CD4-positive, alpha-beta T cell treated with Interleukin-17A for 1 hour (primary cell): Measurements from ENCODE around the gene CD74.

Experiments used
- DNase-seq: peaks from one replicate; pipeline ENCODE4 v3.0.0-alpha.2; 2020

Gene CD74

DNA sequence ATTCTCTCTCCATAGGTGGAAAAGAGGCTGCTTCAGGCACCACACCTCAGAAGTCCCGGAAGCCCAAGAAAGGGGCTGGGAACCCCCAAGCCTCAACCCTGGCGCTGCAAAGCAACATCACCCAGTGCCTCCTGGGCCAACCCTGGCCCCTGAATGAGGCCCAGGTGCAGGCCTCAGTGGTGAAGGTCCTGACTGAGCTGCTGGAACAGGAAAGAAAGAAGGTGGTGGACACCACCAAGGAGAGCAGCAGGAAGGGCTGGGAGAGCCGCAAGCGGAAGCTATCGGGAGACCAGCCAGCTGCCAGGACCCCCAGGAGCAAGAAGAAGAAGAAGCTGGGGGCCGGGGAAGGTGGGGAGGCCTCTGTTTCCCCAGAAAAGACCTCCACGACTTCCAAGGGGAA is 16.4 kb downstream of the CD74 start:
- DNase-seq: no peak

DNA sequence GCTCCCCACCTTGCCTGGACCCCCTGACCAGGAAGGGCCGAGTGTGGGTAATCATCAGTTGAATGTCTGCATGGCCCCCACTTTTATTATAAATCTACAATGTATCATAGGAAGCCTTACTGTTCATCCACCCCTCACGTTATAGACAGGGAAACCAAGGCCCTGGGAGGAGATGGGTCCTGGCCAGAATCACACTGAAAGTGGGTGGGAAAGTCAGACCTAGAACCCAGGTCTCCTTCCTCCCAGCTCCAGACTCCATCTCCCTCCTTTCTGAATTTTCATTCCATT is 17.1 kb downstream of the CD74 start:
- no peak for DNase-seq

DNA sequence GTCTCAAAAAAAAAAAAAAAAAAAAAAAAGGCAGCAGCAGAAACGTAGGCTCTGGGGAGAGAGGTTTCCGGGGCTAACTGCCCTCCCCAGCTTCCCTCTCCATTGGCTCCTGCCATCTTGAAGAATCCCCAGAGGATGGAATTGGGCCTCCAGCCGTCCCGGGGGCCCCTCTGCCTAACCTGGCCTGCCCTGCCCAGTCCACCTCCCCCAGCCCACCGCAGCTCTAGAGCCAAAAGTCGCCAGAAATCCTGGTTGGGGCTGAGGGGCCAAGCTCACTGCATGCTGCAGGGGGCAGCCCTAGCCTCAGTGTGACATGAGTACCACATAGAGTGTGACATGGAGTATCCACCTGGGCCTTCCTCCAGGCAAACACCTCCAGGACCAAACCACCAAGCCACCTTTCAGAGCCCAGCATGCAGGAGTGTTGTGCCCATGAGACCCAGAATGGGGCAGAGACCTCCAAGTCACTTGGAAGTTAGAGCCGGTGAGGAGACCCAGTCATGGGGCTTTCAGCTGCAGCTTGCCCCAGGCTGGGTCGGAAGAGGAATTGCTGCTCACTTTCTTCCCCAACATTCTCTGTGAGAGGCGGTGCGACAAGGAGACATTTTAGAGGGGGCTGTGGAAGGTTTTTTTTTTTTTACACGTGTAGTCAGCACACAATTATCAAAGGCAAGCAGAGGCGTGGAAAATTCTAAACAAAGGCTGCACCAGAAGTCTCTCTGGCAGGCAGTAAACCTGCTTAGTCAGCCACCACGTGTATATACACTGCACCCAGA is 17.6 kb downstream of the CD74 start:
- no peak for DNase-seq

DNA sequence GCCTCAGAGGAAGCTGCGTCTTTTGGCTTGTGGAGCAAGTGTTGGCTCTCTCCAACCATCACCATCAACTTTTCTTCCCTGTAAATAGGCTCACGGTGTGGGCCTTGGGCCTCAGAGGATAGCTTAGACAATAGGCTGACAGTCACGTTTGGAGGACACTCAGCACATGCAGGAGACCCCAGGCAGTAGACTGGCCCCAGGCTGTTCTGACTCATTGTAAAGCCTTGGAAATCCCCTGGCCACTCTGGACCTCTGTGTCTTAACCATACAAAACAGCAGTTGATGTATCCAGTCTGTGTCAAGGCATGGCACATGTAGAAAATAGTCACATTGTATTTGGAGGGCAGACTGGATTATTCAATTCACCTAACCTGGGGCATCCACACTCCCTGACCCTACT is 18.6 kb downstream of the CD74 start:
- no peak for DNase-seq

DNA sequence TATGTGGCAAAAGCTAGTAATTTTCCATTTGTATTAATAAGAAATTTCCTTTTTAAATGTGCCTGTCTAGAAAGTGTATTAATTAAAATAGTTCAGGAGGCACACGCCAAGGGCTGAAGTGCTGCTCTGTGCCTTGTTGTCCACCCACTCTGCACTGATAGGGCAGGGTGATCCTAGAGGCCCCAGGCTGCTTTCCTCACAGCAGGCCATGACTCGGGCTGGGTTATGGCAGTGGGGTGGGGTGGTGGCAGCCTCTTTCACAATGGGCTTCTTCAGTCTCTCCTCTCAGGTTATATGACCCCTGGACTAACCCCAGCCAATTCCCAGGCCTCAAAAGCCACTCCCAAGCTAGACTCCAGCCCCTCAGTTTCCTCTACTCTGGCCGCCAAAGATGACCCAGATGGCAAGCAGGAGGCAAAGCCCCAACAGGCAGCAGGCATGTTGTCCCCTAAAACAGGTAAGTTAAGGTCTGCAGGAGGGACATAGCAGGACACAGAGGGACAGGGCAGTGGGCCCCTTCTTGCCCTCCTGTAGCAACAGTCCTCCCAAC is 19.5 kb downstream of the CD74 start:
- no peak for DNase-seq

DNA sequence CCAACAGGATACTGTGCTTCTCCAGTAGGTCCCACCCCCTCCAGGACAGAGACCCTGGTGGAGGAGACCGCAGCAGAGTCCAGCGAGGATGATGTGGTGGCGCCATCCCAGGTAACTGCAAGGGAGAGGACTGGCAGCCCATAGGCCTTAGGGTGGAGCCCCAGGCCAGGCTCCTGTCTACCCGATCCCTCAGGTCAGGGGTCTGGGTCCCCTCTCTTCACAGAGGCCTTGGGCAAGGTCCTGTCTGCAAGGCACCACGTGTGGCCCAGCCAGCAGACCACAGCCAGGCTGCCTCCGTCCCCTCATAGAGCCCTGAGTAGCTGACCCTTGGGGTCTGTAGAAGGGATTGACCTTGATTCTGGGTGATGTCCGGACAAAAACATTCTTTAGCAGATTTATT is 20.0 kb downstream of the CD74 start:
- DNase-seq: no peak

DNA sequence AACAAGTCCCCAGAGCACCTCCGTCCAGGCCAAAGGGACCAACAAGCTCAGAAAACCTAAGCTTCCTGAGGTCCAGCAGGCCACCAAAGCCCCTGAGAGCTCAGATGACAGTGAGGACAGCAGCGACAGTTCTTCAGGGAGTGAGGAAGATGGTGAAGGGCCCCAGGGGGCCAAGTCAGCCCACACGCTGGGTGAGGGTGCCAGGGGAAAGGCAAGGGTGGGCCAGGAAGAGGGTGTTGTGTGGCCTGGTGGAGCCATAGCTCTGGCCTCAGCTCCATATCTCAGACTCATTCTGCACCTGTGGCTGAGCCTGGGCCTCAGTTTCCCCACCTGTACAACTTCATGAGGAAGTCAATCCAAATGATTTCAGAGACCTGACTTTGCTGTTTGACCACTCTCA is 20.7 kb downstream of the CD74 start:
- DNase-seq: no peak

DNA sequence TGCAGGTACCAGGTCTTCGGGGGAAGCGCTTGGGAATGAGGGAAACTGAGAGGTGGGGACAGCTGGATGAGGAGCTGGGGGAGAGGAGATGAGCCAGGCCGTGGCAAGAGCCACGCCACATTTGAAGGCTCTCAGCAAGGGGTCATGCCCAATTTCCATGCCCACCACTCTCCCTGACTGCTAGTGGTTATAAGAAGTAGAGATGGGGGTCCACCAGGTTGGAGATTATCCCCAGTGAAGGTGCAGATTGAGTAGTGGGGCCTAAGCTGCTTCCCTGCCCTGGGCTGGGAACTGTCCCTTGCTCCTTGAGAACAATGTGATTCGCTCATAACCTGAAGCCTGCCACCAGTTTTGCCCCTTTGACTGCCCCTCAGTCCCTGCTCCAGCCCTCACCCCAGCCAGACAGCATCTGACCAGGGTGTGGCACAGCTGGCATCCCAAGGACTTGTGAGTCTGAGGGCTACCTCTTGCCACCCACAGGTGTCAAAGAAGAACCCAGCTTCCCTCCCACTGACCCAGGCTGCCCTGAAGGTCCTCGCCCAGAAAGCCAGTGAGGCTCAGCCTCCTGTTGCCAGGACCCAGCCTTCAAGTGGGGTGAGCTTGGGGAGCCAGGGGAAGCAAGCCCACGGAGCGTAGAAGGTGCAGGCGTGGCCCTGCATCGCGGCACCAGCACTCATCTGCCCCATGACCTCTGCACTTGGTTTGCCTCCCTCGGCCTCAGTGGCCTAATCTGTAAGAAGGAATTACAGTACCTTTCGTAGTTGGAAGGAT is 21.5 kb downstream of the CD74 start:
- DNase-seq: no peak

DNA sequence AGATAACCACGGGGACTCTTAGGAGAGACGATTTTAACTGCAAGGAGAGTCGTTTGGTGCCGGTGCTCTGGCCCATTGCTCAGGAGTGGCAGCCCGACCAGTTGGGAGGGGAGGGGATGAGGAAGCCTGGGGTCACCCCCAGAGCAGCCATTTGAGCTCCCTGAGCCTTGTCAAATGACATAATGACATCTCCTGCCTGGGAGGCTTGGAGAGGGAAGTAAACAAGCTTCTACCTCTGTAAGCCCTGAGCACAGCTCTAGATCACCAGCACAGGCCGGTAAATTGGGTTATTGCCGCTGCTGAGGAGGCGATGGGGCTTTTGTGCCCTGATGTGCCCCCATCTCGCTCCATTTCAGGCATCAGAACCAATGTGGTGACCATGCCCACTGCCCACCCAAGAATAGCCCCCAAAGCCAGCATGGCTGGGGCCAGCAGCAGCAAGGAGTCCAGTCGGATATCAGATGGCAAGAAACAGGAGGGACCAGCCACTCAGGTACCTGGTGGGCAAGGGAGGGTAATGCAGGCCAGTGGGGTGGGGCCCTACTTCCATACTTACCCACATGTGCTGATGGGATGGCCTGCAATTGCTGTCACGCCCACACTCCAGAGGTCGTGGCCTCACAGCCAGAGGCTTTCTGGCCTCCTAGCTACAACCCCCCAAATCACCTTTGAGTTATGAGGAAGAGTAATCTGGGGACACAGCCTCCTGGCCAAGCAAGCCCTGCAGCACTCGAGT is 23.0 kb downstream of the CD74 start:
- DNase-seq: no peak

DNA sequence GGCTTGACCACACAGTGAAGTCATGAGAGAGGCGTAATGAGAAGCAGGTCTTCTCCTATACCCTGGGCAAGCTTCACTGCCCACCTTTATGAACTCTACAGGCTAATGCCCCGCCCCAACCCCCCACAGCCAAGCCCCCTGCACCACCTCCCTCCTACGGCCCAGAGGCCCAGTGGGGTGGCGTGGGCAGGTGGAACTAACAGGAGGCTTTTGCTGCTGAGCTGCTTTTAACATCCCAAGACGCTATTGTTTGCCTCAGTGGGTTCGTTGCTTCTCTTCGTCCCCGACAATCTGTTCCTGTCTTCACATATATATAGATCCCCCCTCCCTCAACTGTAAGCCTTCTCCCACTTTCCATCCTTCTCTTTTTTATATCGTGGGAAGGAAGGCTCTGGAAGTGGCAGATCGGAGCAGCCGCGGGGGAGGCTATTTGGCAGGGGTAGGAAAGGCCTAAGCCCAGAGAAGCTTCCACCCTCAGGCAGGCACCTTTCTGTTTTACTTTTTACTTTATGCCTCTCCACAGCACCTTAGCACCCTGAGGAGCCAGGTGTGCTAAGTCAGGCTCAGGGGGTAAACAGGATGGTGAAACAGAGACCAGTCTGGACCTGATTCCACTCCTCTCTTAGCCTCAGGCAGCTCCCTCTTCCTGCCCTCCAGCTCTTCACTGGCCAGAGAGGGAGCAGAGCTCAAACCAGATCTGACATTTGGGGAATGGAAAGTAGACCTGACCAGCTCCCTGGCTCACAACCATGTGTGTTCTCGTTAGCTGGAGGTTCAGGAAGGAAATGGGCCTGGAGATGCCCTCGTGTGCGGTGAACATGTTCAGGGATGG is 26.5 kb downstream of the CD74 start:
- DNase-seq: no peak

DNA sequence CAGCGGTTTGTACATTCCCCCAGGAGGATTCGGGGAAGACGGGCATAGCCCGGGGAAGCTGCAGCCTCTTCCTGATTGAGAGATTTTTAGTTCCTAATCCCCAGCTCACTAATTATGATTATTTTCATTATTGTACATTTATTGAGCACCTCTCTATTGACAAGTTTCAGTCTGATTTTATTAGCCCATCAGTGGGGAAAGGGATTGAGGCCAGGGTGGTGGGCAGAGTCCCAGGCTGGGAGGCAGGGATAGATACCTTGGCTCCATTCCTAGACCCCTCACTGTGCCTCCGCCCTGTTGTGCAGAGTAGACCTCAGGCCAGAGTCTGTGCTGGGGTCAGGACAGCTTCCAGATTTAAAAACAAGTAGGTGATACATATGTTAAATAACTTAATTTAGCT is 28.0 kb downstream of the CD74 start:
- DNase-seq: no peak

DNA sequence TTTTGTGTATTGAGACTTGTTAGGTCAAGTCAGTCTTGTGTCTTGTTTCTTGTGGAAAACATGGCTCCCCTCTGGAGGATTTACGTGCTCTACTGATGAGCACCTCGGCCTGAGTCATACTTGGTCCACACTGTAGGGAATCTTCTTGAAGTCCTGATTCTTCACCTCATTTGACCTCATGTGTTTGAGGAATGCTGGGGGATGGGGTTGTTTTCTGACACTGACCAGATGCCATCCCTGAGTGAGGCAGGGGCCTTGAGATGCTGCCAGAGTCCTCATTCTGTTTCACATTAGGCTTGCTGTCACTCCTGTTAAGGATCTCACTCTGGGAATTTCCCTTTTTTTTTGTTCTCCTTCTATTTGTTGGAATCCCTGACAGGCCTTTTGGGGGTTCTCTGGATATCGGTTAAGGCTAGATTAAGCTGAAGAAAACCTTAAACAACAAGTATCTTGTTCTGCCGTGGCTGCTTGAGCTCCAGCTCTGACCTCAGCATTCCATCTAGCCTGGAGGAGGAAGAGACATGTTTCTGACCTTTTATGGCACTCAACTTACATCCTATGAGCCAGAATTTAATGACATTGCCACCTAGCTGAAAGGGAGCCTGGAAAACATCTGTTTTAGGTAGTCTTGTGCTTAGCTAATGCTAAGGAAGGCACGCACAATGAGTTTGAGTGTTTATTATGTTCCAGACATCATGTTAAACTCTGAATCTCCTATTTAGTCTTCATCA is 34.6 kb downstream of the CD74 start:
- no peak for DNase-seq

DNA sequence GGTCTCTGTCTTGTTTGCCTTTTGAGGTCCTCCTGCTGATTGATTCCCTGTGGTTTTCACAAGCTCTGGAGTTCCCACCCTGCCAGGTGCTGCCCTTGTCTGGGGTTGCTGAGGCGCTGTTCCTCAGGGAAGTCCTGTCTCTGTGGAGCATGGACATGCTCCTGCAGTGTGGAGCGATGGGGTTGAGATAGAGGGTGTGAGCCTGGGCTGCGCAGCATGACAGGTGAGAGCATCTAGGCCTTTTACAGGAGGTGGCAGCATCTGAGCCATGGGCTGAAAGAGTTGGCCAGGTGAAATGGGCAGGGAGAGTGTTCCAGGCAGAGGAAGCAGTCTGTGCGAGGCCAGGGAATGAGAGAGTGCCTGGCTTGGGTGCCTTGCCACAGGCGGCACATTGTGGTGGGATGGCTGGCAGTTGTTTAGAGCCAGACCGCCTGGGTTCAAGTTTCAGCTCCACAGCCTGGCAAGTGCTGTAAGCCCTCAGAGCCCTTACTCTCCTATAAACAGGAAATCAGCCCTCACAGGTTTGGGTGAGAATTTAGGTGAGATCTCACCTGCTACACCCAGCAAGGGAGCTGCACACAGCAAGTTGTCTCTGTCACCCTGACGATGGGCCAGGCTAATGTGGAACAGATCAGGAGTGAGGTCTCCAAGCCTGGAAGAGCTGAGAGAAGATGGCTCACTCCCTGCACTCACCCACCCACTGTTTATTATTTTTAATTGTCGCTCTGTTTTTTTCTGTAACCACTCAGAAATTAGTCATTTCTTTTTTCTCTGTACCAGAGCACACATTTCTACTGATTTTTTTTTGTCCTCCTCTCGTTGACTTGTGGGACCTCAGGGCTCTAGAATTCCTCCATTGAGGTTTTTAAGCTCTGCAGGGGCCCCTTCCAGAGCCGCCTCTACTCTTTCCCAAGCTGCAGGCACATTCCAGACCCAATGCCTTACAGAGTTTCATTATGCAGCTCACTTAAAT is 35.6 kb downstream of the CD74 start:
- peak; percentile 45 for DNase-seq

DNA sequence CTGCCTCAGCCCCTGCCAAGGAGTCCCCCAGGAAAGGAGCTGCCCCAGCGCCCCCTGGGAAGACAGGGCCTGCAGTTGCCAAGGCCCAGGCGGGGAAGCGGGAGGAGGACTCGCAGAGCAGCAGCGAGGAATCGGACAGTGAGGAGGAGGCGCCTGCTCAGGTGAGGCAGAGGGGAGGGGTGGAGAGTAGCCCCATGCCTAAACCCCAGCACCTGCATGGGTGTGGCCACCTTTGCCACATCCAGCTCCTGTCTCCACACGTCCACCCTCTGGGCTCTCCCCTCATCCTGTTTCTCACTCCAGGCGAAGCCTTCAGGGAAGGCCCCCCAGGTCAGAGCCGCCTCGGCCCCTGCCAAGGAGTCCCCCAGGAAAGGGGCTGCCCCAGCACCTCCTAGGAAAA is 38.1 kb downstream of the CD74 start:
- no peak for DNase-seq

DNA sequence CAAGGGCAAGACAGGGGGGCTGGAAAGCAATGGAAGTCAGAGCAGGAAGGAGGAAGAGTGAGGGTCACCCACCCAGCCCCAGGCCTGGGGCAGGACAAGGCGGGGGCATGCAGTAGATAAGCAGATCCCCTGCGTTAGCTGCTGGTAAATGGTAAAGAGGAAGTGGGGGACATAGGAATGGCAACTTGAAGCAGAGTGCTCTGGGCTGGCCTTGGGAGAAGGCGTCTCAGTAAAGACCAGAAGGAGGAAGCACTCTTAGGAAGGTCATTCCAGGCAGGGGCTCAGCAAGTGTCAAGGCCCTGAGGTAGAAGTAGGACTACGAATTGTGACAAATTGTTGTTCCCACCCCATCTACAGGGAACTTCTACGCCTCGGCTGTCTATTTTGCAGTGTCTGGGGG is 40.1 kb downstream of the CD74 start:
- no peak for DNase-seq

DNA sequence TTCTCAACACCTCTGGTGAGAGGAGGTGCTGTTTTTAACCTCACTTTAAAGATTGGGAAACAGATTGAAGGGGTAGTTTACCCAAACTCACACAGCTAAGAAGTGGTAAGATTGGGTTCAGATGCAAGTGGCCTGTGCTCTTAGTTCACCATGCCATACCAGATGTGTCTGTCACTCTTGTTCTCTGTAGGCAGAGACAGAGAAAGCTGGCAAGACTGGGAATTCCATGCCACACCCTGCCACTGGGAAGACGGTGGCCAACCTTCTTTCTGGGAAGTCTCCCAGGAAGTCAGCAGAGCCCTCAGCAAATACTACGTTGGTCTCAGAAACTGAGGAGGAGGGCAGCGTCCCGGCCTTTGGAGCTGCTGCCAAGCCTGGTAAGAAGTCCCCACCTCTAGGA is 44.2 kb downstream of the CD74 start:
- no peak for DNase-seq

DNA sequence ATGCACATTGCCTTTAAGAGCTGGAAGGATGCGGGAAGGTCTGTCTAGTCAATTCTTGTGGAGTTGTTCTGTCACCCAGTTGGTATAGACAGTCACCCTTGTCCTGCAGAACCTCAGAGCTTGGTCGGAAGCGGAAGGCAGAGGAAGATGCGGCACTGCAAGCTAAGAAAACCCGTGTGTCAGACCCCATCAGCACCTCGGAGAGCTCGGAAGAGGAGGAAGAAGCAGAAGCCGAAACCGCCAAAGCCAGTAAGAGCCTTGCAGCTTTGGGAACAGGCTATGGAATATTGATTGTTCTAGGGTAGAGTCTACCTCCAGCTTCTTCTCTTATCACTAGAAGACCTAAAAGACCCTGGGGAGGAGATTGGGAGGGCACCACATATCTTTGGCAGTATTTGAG is 48.7 kb downstream of the CD74 start:
- no peak for DNase-seq

DNA sequence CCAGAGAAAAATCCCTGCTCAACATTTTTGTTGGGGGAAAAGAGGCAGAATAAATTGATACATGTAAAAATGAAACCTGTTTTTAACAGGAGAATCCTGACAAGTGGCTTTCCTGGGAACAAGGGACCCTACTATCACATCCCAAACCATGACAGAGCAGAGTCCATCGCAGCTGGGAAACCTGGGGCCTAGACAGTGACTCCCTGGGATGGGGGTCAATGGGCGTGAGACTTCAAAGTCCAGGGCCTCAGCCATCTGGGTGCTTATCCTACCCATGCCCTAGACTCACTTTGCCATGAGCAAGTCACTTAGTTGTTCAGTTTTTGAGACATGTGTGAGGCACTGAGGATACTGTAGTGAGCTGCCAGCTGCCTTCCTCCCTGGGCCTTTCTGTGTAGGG is 49.5 kb downstream of the CD74 start:
- no peak for DNase-seq

DNA sequence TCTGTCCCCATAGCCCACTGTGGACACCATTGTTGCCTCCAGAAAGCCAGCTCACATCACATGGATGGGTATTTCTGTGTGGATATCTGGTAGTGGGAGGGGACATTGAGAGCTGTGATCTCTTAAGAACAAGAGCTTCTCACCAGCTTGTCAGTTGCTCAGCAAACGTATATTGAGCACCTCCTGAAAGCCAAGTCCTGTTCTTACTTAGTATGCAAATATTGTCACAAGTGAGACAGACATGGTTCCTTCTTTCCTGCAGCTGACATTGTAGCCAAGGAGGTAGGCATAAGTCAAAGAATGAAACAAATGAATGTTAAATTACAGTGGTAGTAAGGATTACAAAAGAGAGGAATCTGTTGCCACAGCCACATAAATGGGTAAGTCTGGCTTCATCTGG is 51.4 kb downstream of the CD74 start:
- no peak for DNase-seq

DNA sequence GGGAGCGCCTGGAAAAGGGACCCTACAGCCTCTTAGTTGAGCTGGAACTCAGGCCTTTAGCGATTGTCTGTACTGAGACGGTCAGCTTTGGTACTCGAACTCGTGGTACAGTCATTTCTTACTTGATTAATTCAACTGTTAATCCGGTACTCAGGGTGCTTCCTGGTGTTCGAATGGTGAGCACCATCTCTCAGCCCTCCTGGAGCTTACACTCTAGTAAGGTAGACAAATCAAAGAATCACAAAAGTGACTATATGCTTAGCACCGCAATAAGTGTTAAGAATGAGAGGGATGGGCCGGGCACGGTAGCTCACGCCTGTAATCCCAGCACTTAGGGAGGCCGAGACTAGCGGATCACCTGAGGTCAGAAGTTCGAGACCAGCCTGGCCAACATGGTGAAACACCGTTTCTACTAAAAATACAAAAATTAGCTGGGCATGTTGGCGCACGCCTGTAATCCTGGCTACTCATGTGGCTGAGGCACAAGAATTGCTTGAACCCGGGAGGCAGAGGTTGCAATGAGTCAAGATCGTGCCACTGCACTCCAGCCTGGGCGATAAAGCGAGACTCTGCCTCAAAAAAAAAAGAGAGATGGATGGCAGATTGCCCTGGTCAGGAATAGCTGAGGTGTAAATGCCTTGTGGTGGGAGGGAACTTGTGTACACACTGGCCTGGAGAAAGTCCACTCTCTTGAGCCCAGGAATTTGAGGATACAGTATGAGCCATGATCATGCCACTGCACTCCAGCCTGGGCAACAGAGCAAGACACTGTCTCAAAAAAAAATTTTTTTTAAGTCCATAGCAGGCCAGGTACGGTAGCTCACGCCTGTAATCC is 54.2 kb downstream of the CD74 start:
- no peak for DNase-seq
